Activated T-helper 1 cell treated with anti-CD3 and anti-CD28 coated beads, Interleukin-12 subunit alpha, Interleukin-12 subunit beta, Interleukin-2, Interleukin-4 antibody, amounts not matched to agents 30 ng/mL and 10 ng/mL and 1 ng/mL, durations not matched to agents 14 hours and 24 hours and 36 hours (primary cell): ENCODE measurements around the gene PPM1D. TPM values are rescaled to one million over a fixed set of nuclear protein-coding genes. Genes with fewer than 3 reads are reported as not detected.
A peak's percentile ranks its signal among the peaks of the same experiment; 100 is the strongest.
"Not testable (repeated sequence)": the region's sequence is repeated elsewhere in the genome, so short reads cannot be mapped to it uniquely, and the experiment has no call there.

Experiments used
- DNase-seq: peaks from one replicate; pipeline ENCODE4 v3.0.0; 2021; ENCODE audit warnings: low spot score
- H3K27ac Mint-ChIP-seq: one replicate; pipeline ENCODE4 v1.8.0; 2021; ENCODE audit warnings: mild to moderate bottlenecking, mixed read lengths
- H3K27me3 Mint-ChIP-seq: one replicate; pipeline ENCODE4 v1.8.0; 2022; ENCODE audit warnings: mild to moderate bottlenecking, moderate library complexity, mixed read lengths; ENCODE audit not compliant: insufficient read depth
- H3K36me3 Mint-ChIP-seq: one replicate; pipeline ENCODE4 v1.8.0; 2021; ENCODE audit warnings: low read depth, mixed read lengths
- H3K4me1 Mint-ChIP-seq: one replicate; pipeline ENCODE4 v1.8.0; 2021; ENCODE audit warnings: low read depth, mixed read lengths
- H3K4me3 Mint-ChIP-seq: one replicate; pipeline ENCODE4 v1.8.0; 2021; ENCODE audit warnings: mild to moderate bottlenecking, moderate library complexity, mixed read lengths
- H3K9me3 Mint-ChIP-seq: one replicate; pipeline ENCODE4 v1.8.0; 2021; ENCODE audit warnings: mixed read lengths
- intact Hi-C: fragments of 100-400 bp; cut with micrococcal nuclease; formaldehyde crosslinking; loops from one replicate; pipeline ENCODE4 v1.15.1; 2024
- total RNA-seq: library from RNA; stranded (reverse); gene quantifications from 2 replicates; pipeline ENCODE4 v1.2.3, GENCODE V29; 2022

The PPM1D gene
- total RNA-seq, 1 donor from 2014 or later, result 18.6 TPM

DNA sequence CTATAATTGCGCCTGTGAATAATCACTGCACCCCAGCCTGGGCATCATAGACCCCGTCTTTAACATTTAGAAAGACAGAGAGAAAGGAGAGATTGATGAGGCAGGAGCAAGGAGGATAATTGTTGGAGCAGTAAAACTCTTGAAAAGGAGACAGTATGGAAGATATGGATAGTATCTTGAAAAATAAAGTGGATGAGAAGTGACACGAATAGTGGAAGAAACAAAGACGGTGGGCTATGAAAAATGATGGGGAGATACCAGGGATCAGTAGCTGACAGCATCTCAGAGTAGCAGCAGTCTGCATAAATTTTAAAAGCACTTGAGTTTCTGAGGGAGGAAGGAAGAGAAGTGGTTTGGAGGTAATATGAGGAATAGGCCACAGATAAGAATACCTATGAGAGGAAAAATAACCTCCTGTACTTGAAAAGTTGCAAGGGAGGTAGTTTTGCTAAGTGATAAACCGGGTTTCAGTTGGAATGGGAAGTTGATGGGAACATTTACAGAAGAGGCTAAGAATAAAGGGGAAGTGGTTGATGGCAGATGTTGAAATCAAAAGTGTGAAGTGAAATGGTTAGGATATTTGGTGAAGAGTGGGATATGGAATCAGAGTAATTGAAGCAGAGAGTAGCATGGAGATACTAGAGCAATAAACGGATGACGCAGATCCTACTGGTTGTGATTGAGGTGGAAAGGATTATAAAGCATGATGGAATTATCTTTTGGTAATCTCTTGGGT is 1.8 kb upstream of the PPM1D start:
- no peak for DNase-seq
- H3K27me3 Mint-ChIP-seq, result no peaks in the 10 kb centered on the region
- peaks cover 4% of the 10 kb centered on the region for H3K36me3 Mint-ChIP-seq
- peak overlapping the region; percentile 52 for H3K4me3 Mint-ChIP-seq
- peaks cover 36% of the 10 kb centered on the region for H3K4me1 Mint-ChIP-seq
- H3K27ac Mint-ChIP-seq, result peak overlapping the region; percentile 9
- intact Hi-C loops, result loop anchor here (5.0 kb wide), 1 partner anchor 636 kb away; the partner anchor contains the start of gene RNFT1
- no peaks in the 10 kb centered on the region for H3K9me3 Mint-ChIP-seq

GRCh38 chr17:60599220-60599619 is 773 bp upstream of the PPM1D start:
- Mint-ChIP-seq H3K27ac (peak overlapping the region; percentile 95), H3K4me3 (peak overlapping the region; percentile 95), H3K36me3 (peaks cover 4% of the 10 kb centered on the region), H3K4me1 (peaks cover 40% of the 10 kb centered on the region), H3K27me3 (no peaks in the 10 kb centered on the region), H3K9me3 (no peaks in the 10 kb centered on the region)
- intact Hi-C loops, result loop anchor here (5.0 kb wide), 1 partner anchor 637 kb away; the partner anchor contains the start of gene RNFT1
- no peak for DNase-seq

- peaks cover 4% of the 10 kb centered on the region for H3K36me3 Mint-ChIP-seq
- peak overlapping the region; percentile 95 for H3K4me3 Mint-ChIP-seq
- no peaks in the 10 kb centered on the region for H3K27me3 Mint-ChIP-seq
- peaks cover 44% of the 10 kb centered on the region for H3K4me1 Mint-ChIP-seq
- intact Hi-C loops, result loop anchor here (1.0 to 2.0 kb wide), 5 partner anchors 24 to 208 kb away; partner anchors contain the start of genes APPBP2, BCAS3 and USP32
- DNase-seq, result peak; percentile 47
- peak overlapping the region; percentile 49 for H3K27ac Mint-ChIP-seq
- H3K9me3 Mint-ChIP-seq, result no peaks in the 10 kb centered on the region
Observed at GRCh38 chr17:60600490-60601446, 775 bp downstream of the PPM1D start.

GRCh38 chr17:60601447-60602384 is 1.7 kb downstream of the PPM1D start:
- Mint-ChIP-seq H3K4me1 (peaks cover 53% of the 10 kb centered on the region), H3K4me3 (peak overlapping the region; percentile 95), H3K27me3 (no peaks in the 10 kb centered on the region), H3K27ac (peak overlapping the region; percentile 59), H3K9me3 (no peaks in the 10 kb centered on the region), H3K36me3 (peaks cover 4% of the 10 kb centered on the region)
- intact Hi-C loops, result loop anchor here (1.0 to 2.0 kb wide), 2 partner anchors 25 to 76 kb away; partner anchors contain the start of gene BCAS3
- peak; percentile 27 for DNase-seq

- Mint-ChIP-seq H3K4me3 (peak overlapping the region; percentile 95), H3K9me3 (no peaks in the 10 kb centered on the region), H3K27me3 (no peaks in the 10 kb centered on the region), H3K36me3 (peaks cover 4% of the 10 kb centered on the region), H3K4me1 (peaks cover 53% of the 10 kb centered on the region), H3K27ac (no peak overlapping the region)
- intact Hi-C loops, result no loop called here
- no peak for DNase-seq
Observed at GRCh38 chr17:60602385-60602742, 2.4 kb downstream of the PPM1D start.

DNA sequence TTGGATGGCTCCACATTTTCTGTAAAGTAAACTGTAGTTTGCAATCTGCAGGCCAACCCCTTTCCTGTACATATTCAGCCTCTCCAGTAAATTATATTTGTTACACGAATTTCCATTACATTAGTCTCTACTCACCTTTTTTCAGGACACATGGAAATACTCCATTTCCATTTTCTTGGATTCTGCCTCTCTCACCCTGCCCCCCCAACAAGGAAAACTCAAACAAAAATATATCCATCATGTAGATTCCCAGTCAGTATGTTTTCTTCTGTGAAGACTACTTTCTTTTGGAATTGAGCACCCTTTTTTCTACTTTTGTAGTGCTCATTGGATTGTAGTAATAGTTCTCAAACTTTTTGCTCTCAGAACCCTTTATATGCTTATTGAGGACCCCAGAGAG is 2.9 kb downstream of the PPM1D start:
- intact Hi-C loops, result no loop called here
- Mint-ChIP-seq H3K4me1 (peaks cover 53% of the 10 kb centered on the region), H3K27me3 (no peaks in the 10 kb centered on the region), H3K36me3 (peaks cover 4% of the 10 kb centered on the region), H3K27ac (no peak overlapping the region), H3K9me3 (no peaks in the 10 kb centered on the region), H3K4me3 (peak overlapping the region; percentile 95)
- no peak for DNase-seq

DNA sequence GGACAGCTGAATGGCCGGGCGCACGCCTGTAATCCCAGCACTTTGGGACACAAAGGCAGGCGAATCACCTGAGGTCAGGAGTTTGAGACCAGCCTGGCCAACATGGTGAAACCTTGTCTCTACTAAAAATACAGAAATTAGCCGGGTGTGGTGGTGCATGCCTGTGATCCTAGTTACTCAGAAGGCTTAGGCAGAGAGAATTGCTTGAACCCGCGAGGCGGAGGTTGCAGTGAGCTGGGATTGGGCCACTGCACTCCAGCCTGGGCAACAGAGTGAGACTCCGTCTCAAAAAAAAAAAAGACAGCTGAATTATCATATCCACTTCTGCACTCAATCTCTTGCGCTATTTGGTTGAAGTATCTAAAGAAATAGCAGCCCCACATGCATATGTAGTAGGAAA is 3.5 kb downstream of the PPM1D start:
- Mint-ChIP-seq H3K4me1 (peaks cover 47% of the 10 kb centered on the region), H3K4me3 (peak overlapping the region; percentile 60)
- H3K36me3 Mint-ChIP-seq, DNase-seq, H3K9me3 Mint-ChIP-seq, intact Hi-C loops, H3K27me3 Mint-ChIP-seq, H3K27ac Mint-ChIP-seq: not testable (repeated sequence)

DNA sequence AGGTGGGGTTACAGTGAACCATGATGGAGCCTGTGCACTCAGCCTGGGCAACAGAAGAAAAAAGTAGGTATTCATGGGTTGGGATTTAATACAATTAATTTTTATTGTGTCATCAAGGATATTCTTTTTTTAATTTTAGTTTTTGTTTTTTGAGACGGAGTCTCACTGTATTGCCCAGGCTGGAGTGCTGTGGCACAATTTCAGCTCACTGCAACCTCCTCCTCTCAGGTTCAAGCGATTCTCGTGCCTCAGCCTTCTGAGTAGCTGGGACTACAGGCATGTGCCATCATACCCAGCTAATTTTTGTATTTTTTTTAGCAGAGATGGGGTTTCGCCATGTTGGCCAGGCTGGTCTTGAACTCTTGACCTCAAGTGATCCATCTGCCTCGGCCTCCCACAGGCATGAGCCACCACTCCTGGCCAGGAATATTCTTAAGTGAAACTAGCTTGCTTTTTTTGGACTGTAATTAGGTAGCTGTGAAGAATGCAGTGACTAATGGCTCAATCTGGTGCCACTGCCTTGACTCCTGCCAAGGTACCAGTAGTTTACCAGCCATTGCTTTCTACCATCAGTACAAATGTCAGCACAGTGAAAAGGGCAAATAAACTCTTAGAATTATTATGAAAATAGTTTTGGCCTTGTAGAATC is 4.8 kb downstream of the PPM1D start:
- no peak for DNase-seq
- Mint-ChIP-seq H3K27ac (no peak overlapping the region), H3K4me1 (peaks cover 39% of the 10 kb centered on the region), H3K27me3 (no peaks in the 10 kb centered on the region), H3K36me3 (peaks cover 4% of the 10 kb centered on the region), H3K9me3 (no peaks in the 10 kb centered on the region), H3K4me3 (no peak overlapping the region)
- intact Hi-C loops, result no loop called here

DNA sequence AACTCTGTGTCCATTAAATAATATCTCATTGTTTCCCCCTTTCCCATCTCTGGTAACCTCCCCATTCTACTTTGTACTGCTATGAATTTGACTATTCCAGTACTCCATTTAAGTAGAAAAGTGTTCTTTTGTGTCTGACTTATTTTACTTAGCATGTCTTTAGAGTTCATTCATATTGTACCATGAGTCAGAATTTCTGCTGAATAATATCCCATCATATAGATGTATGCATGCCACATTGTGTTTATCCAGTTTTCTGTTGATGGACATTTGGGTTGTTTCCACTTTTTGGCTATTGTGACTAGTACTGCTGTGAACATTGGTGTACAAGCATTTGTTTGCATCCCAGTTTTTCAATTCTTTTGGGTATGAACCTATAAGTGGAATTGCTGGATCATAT is 6.0 kb downstream of the PPM1D start:
- Mint-ChIP-seq H3K27ac (no peak overlapping the region), H3K27me3 (no peaks in the 10 kb centered on the region), H3K4me1 (peaks cover 38% of the 10 kb centered on the region), H3K9me3 (no peaks in the 10 kb centered on the region), H3K36me3 (peaks cover 4% of the 10 kb centered on the region), H3K4me3 (no peak overlapping the region)
- intact Hi-C loops, result no loop called here
- no peak for DNase-seq

DNA sequence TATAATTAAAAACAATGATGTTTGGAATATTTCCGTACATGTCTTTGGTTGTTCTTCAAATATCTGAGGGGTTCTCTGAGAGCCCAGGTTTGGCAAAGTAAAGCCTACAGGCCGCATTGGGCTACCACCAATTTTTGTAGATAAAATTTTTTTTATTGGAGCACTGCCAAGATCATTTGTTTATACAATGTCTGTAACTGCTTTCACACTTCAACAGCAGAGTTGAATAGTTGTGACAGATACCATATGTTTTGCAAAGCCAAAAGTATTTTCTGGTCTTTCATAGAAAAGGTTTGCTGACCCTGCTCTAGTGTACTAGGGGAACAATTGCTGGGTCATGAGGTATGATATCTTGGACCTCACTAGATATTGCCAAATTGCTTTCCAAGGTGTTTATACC is 10.5 kb downstream of the PPM1D start:
- Mint-ChIP-seq H3K9me3 (no peaks in the 10 kb centered on the region), H3K4me1 (peaks cover 10% of the 10 kb centered on the region), H3K27me3 (no peaks in the 10 kb centered on the region), H3K4me3 (no peak overlapping the region), H3K27ac (no peak overlapping the region), H3K36me3 (peaks cover 8% of the 10 kb centered on the region)
- intact Hi-C loops, result no loop called here
- DNase-seq, result no peak

DNA sequence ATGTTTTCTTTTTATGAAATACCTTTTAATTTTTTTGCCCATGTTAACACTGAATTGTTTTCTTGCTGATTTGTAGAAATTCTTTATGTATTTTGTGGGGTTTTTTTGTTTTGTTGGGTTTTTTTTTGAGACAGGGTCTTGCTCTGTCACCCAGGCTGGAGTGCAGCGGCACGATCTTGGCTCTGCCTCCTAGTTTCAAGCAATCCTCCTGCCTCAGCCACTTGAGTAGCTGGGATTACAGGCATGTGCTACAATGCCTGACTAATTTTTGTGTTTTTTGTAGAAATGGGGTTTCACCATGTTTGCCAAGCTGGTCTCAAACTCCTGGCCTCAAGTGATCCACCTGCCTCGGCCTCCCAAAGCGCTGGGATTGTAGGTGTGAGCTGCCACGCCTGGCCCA is 11.3 kb downstream of the PPM1D start:
- H3K27ac Mint-ChIP-seq, H3K27me3 Mint-ChIP-seq, H3K4me1 Mint-ChIP-seq, H3K36me3 Mint-ChIP-seq, DNase-seq, H3K4me3 Mint-ChIP-seq, H3K9me3 Mint-ChIP-seq, intact Hi-C loops: not testable (repeated sequence)

DNA sequence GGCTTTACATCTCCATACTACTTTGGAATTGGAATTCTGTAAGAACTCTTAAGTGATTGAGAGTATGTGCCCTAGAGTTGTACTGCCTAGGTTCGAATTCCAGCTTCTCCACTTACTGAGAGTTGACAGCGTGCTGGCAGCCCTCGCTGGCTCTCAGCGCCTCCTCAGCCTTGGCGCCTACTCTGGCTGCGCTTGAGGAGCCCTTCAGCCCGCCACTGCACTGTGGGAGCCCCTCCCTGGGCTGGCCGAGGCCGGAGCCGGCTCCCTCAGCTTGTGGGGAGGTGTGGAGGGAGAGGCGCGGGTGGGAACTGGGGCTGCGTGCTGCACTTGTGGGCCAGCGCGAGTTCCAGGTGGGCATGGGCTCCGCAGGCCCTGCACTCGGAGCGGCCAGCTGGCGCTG is 13.3 kb downstream of the PPM1D start:
- Mint-ChIP-seq H3K4me3 (no peak overlapping the region), H3K27me3 (no peaks in the 10 kb centered on the region), H3K36me3 (peaks cover 12% of the 10 kb centered on the region), H3K27ac (no peak overlapping the region), H3K4me1 (peaks cover 5% of the 10 kb centered on the region), H3K9me3 (no peaks in the 10 kb centered on the region)
- intact Hi-C loops, result no loop called here
- DNase-seq, result no peak
